ENCODE measurements around the gene PRSS56. TPM values are rescaled to one million over a fixed set of nuclear protein-coding genes. Genes with fewer than 3 reads are reported as not detected.

PRSS56 gene
- total and polyA plus RNA-seq, 8 donors: not detected

DNA sequence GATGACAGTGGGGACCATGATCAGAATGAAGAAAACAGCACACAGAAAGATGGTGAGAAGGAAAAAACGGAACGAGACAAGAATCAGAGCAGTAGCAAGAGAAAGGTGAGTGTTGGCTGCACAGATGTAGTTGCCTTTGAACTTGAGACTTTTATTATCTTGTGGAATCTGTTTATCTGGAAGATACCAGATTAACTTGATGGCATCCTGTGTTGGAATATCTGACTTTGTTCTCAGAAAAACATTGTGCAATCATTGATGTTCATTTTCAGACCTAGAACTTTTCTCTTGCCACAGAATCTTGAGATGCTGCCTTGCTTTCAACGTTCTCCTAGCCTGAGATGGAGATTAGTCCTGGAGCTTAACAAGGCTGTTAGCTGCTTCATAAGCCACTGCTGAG is 36.2 kb downstream of the PRSS56 start:
- Histone ChIP-seq H3K4me3 (no peak overlapping the region), H3K36me3 (peaks cover 31 to 75% (median 63%) of the 10 kb centered on the region in 4 donors), H3K4me1 (peaks cover 10 to 48% (median 29%) of the 10 kb centered on the region in 4 donors), H3K27ac (no peak overlapping the region), H3K9me3 (no peaks in the 10 kb centered on the region), H3K27me3 (no peaks in the 10 kb centered on the region)
- WGBS, 5 donors: 69 to 79% (median 76%) methylated on average over 3 of the region's 3 CpGs
- no peak for DNase-seq
- no peak for TF ChIP-seq EP300 (IDR thresholded peaks at IDR 0.05)
- no peak for TF ChIP-seq POLR2AphosphoS5 (IDR thresholded peaks at IDR 0.05)
- TF ChIP-seq POLR2A (IDR thresholded peaks at IDR 0.05): no peak
- TF ChIP-seq, protein P1, sequence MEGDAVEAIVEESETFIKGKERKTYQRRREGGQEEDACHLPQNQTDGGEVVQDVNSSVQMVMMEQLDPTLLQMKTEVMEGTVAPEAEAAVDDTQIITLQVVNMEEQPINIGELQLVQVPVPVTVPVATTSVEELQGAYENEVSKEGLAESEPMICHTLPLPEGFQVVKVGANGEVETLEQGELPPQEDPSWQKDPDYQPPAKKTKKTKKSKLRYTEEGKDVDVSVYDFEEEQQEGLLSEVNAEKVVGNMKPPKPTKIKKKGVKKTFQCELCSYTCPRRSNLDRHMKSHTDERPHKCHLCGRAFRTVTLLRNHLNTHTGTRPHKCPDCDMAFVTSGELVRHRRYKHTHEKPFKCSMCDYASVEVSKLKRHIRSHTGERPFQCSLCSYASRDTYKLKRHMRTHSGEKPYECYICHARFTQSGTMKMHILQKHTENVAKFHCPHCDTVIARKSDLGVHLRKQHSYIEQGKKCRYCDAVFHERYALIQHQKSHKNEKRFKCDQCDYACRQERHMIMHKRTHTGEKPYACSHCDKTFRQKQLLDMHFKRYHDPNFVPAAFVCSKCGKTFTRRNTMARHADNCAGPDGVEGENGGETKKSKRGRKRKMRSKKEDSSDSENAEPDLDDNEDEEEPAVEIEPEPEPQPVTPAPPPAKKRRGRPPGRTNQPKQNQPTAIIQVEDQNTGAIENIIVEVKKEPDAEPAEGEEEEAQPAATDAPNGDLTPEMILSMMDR (IDR thresholded peaks at IDR 0.05): no peak
- intact Hi-C loops (cut with DNase I; ENCODE audit: low total_unique reads): no loop called here

DNA sequence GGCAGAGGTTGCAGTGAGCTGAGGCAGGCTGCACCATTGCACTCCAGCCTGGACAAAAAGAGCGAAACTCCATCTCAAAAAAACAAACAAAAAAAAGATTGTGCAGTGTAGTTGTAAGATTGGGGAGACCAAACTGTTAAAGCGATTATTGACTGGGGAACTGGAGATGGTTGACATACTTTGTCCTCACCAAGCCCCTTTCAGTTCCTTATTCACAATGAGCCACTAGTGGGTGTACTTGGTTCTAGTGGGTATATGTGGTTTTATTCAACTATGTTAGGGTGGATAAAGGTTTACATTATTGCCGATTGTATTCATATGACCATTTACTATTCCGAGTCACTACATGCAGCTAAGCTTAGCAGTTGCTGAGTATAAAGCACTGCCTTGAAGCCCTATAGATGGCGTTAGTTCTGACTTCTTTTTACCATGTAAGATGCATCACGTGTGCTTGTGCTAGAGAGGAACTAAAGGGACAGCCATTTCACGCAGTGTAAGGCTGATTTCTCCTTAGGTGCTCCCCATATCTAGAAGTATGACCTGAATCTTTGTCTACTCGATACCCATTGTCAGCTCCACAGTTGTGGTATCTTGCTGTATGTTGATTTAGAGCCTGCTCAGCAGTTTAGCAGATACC is 42.4 kb downstream of the PRSS56 start:
- Histone ChIP-seq H3K27me3 (no peaks in the 10 kb centered on the region), H3K9me3 (no peaks in the 10 kb centered on the region), H3K4me3 (no peak overlapping the region), H3K4me1 (no peaks in the 10 kb centered on the region), H3K36me3 (peaks cover 59 to 97% (median 97%) of the 10 kb centered on the region in 4 donors), H3K27ac (no peak overlapping the region)
- WGBS, 5 donors: 82 to 89% (median 86%) methylated on average over 8 of the region's 8 CpGs
- no peak for DNase-seq
- intact Hi-C loops (cut with DNase I; ENCODE audit: low total_unique reads): no loop called here
- no peak for TF ChIP-seq POLR2AphosphoS5 (IDR thresholded peaks at IDR 0.05)
- TF ChIP-seq, protein P1 (IDR thresholded peaks at IDR 0.05): no peak
- no peak for TF ChIP-seq EP300 (IDR thresholded peaks at IDR 0.05)
- TF ChIP-seq POLR2A (IDR thresholded peaks at IDR 0.05): no peak

DNA sequence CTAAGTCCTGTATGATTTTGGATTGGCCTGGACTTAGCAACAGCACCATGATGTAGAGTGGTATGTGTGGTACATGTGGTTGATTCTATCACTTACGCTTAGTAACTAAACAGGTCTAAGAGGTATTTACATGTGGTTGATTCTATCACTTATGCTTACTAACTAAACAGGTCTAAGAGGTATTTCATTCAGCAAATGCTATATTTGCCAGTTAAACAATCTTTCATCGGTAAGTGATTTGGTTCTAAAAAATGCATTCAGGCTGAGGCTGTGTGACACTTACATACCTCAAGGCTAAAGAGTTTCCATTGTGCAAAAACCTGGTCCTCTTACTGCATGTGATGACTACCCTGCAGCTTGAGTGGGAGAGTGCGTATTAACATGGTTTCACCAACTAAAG is 43.4 kb downstream of the PRSS56 start:
- no peaks in the 10 kb centered on the region for H3K27me3 ChIP-seq
- no peak for DNase-seq
- WGBS, 5 donors: 35 to 58% (median 45%) methylated on average over 3 of the region's 3 CpGs
- intact Hi-C loops (cut with DNase I; ENCODE audit: low total_unique reads): no loop called here
- peaks cover 59 to 97% (median 97%) of the 10 kb centered on the region in 4 donors for H3K36me3 ChIP-seq
- H3K4me3 ChIP-seq: no peak overlapping the region
- H3K9me3 ChIP-seq: no peaks in the 10 kb centered on the region
- no peak overlapping the region for H3K27ac ChIP-seq
- peaks cover 0 to 8% (median 0%) of the 10 kb centered on the region in 4 donors for H3K4me1 ChIP-seq
- TF ChIP-seq POLR2A (IDR thresholded peaks at IDR 0.05) (no peak), EP300 (IDR thresholded peaks at IDR 0.05) (no peak), POLR2AphosphoS5 (IDR thresholded peaks at IDR 0.05) (no peak)
- TF ChIP-seq, protein P1 (IDR thresholded peaks at IDR 0.05): no peak

DNA sequence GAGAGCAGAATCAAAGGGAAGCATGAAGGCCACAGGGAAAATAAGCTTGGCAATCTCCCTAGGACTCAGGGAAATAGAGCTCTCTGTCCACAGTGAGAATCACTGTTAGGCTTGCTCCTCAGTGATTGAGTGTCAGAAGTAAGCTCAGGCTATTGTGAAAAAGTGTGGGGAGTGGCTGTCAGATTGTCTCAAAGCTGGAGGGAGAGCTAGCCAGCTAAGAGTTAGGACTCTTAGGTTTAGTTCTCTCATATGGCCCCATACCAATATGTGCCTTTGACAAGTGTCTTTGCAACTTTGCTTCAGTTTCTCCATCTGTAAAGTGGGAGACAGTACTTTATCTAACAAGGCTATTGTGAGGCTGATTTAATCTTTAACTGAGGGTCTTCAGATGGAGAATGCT is 47.5 kb downstream of the PRSS56 start:
- peaks cover 58 to 100% (median 100%) of the 10 kb centered on the region in 4 donors for H3K36me3 ChIP-seq
- intact Hi-C loops (cut with DNase I; ENCODE audit: low total_unique reads): no loop called here
- H3K4me3 ChIP-seq: no peak overlapping the region
- no peak for DNase-seq
- no peaks in the 10 kb centered on the region for H3K27me3 ChIP-seq
- peak overlapping the region in 1 of 5 donors; percentile 35 for H3K27ac ChIP-seq
- no peaks in the 10 kb centered on the region for H3K9me3 ChIP-seq
- TF ChIP-seq, protein P1 (IDR thresholded peaks at IDR 0.05): no peak
- no peak for TF ChIP-seq EP300 (IDR thresholded peaks at IDR 0.05)
- TF ChIP-seq POLR2A (IDR thresholded peaks at IDR 0.05): no peak
- TF ChIP-seq POLR2AphosphoS5 (IDR thresholded peaks at IDR 0.05): no peak
- peaks cover 0 to 22% (median 7%) of the 10 kb centered on the region in 4 donors for H3K4me1 ChIP-seq
